IMR-90 (cell line): ENCODE data around the gene USP43.

Experiments
- BHLHE40 ChIP-seq: fragments of 150-350 bp; IDR thresholded peaks from 2 replicates; pipeline ENCODE4 v1.6.1; 2016; ENCODE audit warnings: mild to moderate bottlenecking, low read depth, low read length
- CEBPB ChIP-seq: IDR thresholded peaks from 2 replicates; pipeline ENCODE4 v1.6.1; 2012; ENCODE audit warnings: low read depth, low read length, improper control_type of control experiment
- CTCF ChIP-seq: conservative IDR thresholded peaks from 2 replicates; pipeline ENCODE4 v1.5.1; 2012; ENCODE audit warnings: mild to moderate bottlenecking, low read depth, low read length, improper control_type of control experiment
- MAFK ChIP-seq: IDR thresholded peaks from 2 replicates; pipeline ENCODE4 v1.6.1; 2012; ENCODE audit warnings: low read depth, low read length, improper control_type of control experiment
- MXI1 ChIP-seq: IDR thresholded peaks from 2 replicates; pipeline ENCODE4 v1.6.1; 2012; ENCODE audit warnings: low read depth, mild to moderate bottlenecking, low read length, moderate library complexity, borderline replicate concordance
- POLR2A ChIP-seq: IDR thresholded peaks from 2 replicates; pipeline ENCODE4 v1.6.1; 2012; ENCODE audit warnings: mild to moderate bottlenecking, low read depth, low read length
- SMC3 ChIP-seq: fragments of 150-350 bp; IDR thresholded peaks from 2 replicates; pipeline ENCODE4 v1.6.1; 2016; ENCODE audit warnings: low read depth, mild to moderate bottlenecking, antibody characterized with exemption, low read length, moderate library complexity

DNA sequence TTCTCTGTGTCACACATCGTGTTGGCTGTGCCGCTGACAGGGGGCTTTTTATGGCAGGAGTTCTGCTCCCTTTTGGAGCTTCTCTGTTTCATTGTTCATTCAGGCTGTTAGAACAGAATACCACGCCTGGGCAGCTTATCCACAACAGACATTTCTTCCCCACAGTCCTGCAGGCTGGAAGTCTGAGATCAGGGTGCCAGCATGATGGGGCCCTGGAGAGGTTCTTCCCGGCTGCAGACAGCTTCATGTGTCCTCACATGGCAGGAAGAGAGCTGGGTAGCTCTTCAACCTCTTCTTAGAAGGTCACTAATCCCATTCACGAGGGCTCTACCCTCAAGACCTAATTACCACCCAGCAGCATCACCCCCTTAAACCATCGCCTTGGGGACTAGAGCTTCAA, 81.0 kb downstream of the USP43 start:
- TF ChIP-seq CTCF (no peak), MAFK (no peak), MXI1 (no peak), BHLHE40 (no peak), POLR2A (no peak), SMC3 (no peak), CEBPB (no peak)
